HG02642 (cell line): ENCODE data around the gene KIF12.
"Not testable (repeated sequence)": the region's sequence is repeated elsewhere in the genome, so short reads cannot be mapped to it uniquely, and the experiment has no call there.

Experiments
- ATAC-seq: cut with Tn5 transposase; IDR thresholded peaks from one replicate; pipeline ENCODE4 v1.9.1; 2021; ENCODE audit warnings: mild to moderate bottlenecking; ENCODE audit not compliant: unreplicated experiment, poor library complexity

The KIF12 gene

DNA sequence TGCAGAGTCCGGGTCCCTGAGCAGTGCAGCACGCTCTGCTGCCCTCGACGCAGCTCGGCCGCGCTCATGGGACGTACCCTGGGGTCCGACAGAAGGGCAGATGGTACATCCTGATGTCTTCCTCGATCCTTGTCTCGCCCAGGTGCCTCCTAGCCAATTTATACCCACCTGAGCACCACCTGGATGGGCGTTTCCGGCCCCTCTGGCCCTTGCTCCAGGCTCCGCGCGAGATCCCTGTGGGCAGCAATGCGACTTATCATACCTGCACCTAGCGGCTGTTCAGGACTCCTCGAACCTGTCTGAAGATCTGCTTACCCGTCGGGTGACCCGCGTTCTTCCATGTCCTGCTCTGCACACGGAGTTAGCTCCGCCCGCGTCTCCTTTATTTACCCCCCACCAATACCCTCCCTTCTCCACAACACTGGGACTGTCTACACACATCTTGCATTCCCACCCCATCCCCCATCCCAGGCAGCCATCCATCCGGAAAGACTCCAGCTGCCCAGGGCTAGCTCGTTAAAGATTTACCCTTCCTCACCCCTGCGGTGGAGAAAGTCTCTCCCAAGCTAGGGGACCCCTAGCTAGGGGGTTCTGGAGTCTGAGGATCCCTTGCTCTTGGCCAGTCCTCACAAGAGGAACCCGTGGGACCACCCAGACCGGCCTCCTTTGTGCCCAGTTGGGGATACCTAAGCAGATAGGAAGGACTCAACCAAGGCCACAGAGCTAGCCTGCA is at the start of gene KIF12:
Gene KIF12 (minus strand): TSS at position 357 of the 733 bp plus-strand sequence. CDS start 16 bp downstream, at position 341.
- no peak for ATAC-seq

DNA sequence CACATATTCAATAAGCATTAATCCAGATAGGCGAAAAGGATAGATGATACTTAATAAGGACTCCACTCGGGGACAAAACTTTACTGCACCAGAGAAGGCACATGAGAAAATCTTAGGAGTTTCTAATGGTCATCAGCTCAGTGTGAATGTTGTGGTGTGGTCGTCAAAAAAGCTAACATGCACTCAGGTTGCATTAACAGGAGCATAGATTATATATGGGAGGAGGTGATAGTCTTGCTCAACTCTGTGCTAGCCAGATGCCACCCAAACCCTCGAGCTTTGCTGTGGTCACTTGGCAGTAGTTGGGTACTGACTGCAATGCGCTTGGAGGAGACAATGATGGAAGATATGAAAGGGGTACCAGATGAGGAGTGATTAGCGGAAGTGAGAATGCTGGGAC is 47.6 kb upstream of the KIF12 start:
- ATAC-seq: no peak

DNA sequence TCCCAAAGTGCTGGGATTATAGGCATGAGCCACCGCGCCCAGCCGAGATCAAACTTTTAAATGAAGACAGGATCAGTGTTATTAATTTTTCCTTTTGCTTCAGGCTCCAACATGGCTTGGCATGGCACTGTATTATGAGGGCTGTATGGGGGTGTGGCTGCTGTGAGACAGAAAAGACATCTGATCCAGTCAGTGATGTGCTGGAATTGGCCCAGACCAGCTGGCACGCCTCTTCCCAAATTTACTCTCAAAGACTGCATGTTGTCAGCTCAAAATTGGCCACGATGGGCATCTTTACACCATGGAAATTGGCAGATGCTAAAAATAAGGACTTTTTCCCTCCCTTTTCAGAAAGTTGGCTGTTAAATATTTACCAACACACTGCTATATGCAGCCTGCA is 44.1 kb upstream of the KIF12 start:
- ATAC-seq: no peak

DNA sequence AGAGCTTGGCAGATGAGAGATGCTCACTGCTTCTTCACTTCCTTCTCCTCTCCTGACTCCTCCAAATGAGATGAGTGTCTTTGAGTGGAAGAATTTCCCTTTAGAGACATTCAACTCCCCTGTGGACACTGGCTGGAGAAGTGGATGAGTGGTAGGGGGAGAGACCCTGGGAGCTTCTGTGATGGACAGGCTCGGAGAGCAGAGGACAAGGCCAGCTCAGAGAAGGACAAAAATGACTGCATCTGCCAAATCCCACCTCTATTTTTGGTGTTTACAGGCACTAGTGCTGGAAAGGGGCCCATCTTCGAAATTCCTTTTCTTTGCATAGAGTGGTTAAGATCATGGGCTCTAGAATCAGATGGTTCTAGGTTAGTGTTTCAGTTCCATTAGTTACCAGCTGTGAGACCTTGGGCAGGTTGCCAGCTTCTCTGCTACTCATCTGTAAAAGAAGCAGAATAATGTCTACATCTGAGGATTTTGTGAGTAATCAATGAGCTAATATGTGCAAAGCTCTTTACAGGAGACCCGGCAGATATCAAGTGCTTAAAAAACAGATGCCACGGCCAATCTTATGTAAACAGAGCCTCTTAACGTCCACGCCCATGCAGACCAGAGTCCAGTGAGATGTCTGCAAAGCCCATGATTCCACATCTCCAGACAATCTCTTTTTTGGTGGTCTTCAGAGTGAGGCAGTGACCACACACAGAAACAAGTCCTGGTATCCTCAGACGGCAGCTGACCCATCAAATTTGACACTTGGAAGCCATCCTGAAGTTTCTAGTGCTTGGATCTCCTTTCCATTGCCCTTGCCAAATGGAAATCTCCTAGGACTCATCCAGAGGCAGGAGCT is 42.7 kb upstream of the KIF12 start:
- ATAC-seq: no peak

DNA sequence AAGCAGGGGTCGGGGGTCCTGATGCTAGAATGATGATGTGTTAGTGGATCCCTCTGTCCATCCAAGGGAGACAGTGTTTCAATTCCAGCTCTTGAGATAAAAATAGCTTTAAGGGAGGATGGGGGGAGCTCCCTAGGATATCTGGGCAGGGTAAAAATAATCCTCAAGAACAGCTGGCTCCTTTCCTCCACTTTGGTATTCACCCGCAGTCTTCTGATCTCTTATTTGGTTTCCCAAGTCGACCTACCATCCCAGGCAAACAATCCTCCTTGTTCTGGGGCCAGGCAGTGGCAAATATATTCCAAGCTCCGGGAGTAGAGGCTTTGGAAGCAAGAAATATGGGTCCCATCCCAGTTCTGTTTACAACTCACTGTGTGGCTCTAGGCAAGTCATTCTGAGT is 41.8 kb upstream of the KIF12 start:
- ATAC-seq: no peak

DNA sequence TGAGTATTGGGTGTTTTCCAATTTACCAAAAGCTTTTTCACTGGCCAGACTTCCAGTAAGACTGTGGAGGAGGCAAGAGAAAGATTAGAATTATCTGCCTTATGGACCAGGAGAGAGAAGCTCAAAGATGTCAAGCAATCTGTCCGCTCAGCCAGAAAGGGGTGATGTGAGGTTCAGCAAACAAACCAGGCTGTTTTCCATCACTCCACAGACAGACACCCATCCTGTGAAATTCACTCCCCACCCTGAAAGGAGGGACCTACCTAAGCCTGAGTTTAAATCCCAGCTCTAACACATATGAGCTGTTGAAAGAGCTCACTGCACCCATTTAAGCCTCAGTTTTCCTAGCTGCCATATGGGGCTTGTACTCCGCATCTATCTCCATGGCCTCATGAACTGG is 41.3 kb upstream of the KIF12 start:
- no peak for ATAC-seq

DNA sequence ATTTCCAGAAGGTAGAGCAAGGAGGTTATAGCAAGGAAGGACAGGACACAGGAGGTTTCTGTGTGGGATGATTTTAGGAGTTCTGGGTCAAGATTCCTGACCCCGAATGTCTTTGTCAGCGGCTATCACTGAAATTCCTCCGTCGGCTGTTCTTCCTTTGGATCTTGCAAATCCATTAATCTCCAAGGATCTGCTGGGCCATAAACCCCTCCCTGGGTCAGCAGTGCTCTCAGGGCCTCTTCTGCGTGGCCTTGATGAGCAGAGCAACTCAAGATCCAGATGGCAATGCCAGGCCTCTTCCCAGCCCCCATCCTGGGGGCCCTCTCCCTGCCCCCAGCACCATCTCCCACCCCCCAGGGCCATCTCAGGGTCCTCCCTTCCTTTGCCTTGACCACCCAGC is 40.0 kb upstream of the KIF12 start:
- no peak for ATAC-seq

DNA sequence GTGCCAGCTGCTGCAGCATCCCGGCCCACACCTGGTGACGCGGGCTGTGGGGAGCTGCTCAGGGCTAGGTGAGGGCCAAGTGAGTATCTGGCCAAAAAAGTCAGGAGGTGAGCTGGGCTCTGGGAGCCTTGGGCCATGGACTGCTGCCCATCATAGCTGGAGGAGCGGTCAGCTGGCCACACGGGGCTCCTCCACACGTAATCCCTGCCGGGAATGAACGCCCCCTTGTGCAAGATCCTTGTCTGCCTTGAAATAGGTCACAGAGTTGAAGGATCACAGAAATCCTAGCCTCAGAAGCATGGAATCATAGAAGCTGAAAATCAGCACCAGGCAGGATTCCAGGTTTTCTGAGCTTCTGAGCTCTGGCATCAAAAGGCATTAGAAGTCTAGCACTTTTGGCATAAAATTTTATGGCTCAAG is 39.5 kb upstream of the KIF12 start:
- no peak for ATAC-seq

DNA sequence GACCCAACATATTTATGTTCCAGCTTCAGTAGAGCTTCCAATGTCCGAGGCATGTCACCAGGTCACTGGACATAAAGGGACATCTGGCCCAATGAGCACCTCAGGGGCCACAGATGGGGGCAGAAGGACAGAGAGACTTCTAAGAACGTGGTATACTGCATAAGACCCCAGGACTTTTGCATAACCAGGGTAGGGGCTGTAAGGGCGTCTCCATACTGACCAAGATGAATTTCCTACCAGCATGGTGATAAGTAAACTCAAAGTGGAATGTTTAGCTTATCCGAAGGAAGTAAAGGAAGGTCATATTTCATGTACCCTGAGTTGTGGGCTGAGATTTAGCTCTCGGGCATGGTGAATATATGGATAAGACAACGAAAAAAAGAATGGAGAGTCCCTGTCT is 38.7 kb upstream of the KIF12 start:
- no peak for ATAC-seq

DNA sequence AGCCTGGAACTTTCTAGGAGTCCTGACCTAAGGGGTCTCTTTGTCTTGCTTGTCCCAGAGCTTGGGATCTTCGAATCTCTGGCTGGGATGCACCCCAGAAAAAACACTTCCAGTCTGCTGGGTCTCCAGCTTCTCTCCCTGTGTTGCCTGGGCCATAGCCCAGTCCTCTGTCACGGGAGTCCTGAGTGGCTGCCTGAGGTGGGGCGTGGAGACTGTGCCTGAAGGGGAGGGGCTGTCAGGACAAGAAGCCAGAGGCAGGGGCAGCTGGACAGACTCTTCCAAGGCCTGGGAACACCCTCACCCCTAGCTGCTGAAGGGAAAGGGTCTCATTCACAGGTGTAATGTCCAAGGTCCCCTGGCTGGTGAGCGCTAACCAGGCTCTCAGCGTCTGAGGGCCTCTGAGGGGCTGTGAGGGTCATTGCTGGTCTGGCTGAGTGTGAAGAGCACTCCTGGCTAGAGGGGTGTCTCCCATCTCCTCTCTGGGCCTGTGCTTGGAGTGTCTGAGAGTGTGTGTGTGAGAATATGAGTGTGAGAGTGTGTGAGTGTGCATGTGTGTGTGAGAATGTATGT is 35.8 kb upstream of the KIF12 start:
- no peak for ATAC-seq

DNA sequence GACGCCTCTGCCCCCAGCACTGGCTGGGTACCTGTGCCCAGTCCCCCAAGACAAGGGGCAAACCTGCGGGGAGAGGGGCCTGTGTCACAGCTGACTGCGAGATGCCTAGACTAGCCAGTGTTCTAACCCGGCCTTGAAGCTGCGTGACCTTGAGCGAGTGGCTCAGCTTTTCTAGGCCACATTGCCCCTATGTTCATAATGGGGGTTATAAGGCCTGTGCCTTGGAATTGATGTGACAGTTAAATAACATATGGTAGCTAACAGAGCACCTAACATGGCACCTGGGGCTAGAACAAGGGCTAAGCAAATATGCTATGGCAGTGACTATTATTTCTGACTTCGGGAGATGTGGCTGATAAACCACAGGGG is 33.4 kb upstream of the KIF12 start:
- ATAC-seq: no peak

DNA sequence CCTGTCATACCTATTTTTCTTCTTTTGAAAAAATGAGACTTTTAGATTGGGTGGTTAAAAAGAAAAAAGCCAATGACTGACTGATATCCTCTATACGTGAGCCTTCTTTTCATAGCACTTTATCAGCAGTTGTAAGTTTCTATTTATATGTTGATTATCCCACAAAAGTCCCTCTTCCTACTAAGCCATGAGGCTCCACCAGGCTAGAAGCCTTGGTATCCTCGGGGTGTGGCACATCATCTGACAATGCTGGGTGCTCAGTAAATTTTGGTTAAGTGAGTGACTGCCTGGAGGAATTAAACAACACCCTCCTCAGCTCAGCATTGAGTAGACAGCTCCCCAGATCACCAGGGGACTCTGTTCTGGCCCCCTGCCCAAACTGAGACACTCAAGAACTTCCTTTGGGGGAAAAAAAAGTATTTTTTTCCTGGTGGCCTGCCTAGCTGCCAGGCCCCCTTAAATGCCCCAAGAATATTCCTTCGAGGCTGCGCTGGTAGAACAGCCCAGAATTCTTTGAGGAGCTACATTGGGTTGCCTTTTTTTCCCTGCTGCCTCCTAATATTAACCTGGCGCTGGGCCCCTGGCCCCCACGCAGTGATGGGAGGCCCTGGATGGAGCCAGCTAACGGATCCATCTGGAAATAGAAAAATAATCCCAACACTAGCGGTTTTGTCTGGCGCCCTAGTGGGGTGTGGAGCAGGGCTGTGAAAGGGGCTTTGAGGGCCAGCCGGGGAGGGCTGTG is 32.9 kb upstream of the KIF12 start:
- ATAC-seq: no peak

DNA sequence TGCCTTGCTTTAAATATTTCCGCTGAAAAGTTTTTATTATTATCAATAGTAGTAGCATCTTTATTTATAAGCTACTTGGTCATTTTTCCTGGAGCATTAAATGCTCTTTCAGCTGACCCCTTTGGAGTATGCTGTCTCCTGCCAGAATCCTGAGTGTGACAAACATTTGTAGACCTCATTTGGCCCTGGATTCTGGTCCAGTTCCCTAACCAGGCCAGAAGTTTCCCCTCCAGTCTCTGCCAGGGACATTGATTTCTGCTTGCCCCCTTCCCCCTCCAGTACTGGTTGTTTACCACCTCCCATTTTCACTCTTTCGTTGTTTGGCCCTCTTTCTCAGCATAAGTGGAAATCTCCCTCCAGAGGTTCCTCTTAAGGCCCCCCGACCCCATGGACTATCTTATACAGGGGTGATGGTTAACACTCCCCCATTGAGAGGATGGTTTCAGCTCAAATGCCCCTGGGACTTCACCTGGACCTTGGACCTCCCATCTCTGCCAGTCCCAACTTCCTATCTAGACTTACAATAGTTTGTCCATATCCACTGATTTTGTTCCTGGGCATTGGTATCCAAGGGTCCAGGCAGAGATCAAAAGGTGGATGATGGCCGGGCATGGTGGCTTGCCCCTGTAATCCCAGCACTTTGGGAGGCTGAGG is 31.7 kb upstream of the KIF12 start:
- ATAC-seq: no peak

DNA sequence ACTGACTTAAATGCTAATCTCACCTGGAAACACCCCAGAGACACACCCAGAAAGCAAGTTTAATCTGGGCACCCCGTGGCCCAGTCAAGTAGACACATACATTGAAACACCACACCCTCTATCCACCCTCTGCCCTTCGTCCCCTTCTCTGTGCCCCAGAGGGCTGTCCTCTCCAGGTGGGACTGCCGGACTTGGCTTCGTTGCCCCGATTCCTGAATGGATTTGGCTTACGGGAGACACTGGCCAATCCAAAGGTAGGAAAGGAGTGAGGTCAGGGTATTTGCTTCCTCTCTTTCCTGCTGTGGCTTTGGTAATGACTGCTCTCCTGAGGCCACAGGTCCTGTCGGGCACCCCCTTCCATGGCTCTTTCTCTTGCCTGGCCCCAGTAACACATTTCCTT is 31.0 kb upstream of the KIF12 start:
- no peak for ATAC-seq

DNA sequence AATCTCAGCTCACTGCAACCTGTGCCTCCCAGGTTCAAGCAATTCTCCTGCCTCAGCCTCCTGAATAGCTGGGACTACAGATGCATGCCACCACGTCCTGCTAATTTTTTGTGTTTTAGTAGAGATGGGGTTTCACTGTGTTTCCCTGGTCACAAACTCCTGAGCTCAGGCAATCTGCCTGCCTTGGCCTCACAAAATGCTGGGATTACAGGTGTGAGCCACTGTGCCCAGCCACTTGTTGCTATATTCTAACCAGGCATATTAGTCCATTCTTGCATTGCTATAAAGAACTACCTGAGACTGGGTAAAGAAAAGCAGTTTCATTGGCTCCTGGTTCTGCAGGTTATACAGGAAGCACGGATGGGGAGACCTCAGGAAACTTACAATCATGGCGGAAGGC is 29.7 kb upstream of the KIF12 start:
- ATAC-seq: not testable (repeated sequence)

DNA sequence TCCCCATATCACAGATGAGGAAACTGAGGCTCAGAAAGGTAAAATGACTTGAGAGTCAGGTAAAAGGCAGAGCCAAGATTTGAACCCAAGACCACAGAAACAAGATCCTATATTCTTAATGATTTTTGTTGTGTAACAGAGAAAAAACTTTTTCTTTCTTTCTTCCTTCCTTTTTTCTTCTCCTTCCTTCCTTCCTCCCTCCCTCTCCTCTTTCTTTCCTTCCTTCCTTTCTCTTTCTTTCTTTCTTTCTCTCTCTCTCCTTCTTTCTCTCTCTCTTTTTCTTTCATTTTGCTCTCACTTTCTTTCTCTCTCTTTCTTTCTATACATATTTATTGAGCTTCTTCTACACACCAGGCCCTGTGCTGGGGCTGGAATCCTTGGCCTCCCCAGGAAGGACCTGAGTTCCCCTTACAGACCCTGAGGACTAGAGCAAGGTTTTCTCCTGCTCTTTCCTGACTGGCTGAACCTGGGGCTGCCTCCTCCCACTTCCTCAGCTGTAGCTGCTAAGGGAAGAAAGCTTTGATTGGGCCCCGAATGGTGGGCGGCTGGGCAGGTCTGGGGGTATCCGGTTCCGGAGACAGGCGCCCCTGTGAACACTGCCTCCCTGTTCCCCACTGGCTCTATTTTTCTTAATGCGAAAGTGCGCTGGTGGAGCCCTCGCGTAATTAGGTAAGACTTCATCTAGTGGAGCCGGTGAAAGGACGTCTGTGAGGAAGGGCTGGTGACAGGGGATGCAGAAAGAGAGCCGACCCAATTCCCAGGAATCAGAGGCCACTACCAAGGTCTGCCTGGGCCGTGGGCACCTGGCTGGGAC is 27.4 kb upstream of the KIF12 start:
- no peak for ATAC-seq

DNA sequence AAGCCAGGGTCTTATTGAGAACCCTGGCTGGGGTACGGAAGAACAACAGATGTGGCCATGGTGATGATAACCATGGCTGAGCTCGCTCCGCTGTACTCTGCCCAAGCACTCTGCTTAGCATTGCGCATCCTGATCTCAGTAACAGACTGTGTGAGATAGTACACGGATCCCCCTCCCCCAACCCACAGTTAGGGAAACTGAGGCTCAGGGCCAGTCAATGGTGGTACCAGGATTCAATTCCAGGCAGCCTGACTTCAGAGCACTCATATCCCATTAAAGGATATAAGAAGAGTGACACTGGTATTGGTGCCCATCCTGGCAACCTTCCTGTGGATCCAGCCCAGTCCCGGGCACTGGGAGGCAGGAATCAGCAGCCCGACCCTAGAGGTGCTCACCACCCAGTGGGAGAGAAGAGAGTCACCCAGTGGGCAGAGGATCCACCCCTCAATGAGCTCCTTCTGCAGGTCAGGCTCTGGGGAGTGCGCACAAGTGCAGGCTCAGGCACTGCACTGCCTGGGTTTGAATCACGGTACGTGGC is 26.5 kb upstream of the KIF12 start:
- ATAC-seq: no peak

DNA sequence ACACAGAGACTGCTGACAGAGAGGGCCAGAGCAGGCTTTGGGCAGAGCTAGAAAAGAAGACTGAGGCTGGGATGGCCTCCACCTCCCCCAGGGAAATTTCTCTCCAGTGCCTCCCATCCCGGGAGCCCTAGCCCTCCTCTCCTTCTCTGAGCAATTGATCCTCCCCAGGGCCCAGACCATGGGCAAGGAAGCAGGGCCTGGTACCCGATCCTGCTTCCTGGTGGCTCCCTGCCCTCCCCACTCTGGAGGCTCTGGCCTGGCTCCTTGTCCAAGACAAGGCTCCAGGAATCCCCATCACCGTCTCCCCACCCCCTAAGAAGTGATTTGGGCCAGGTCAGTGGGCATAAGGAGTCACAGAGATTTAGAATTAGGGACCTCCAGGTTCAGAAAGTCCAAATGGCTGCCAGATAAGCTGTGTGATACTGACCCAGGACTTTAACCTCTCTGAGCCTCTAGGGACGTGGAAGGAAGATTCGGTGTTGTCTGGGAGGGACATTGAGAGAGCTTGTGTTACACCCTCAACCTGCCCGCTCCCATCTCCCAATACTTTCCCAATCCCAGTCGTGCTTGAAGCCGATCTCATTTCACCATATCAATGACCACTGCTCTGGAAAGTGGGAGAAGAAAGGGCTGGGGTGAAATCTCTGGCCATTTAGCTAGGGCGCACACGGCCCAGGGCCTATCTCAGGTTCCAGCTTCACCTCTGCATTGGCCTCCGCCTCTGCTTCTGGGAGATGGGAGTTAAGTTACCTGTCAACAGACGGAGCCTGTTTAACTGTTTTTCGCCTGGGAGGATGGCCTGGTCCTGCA is 25.8 kb upstream of the KIF12 start:
- no peak for ATAC-seq
